Measurements from ENCODE around the gene NEDD4. TPM values are rescaled to one million over a fixed set of nuclear protein-coding genes. Genes with fewer than 3 reads are reported as not detected.

The NEDD4 gene
- 25.8 to 28.4 TPM (median 27.4 TPM) in 3 replicates for total RNA-seq
- long read RNA-seq, full-length matches to known transcripts, result 30 of 52 reads
- long read RNA-seq, partial matches to known transcripts, result 7 of 52 reads
- long read RNA-seq, other reads (novel, unspliced or antisense), result 15 of 52 reads

GRCh38 chr15:55993111-55993803, at the start of gene NEDD4:
Gene NEDD4, minus strand, starts transcription at chr15:55993612. Its CDS starts 57 bp downstream, at chr15:55993555.
- Mint-ChIP-seq H3K9me3 (ENCODE audit: low read depth) (no peaks in the 10 kb centered on the region), H3K4me1 (ENCODE audit: low read depth) (peaks cover 42% of the 10 kb centered on the region), H3K36me3 (ENCODE audit: low read depth) (no peaks in the 10 kb centered on the region), H3K4me3 (ENCODE audit: unreplicated experiment) (peak within 1 kb of the TSS; percentile 90), H3K27me3 (ENCODE audit: low read depth) (no peaks in the 10 kb centered on the region), H3K27ac (ENCODE audit: unreplicated experiment) (peak within 1 kb of the TSS; percentile 92)
- DNase-seq (ENCODE audit: low spot score), result peak; percentile 96
- TF ChIP-seq, protein P1, sequence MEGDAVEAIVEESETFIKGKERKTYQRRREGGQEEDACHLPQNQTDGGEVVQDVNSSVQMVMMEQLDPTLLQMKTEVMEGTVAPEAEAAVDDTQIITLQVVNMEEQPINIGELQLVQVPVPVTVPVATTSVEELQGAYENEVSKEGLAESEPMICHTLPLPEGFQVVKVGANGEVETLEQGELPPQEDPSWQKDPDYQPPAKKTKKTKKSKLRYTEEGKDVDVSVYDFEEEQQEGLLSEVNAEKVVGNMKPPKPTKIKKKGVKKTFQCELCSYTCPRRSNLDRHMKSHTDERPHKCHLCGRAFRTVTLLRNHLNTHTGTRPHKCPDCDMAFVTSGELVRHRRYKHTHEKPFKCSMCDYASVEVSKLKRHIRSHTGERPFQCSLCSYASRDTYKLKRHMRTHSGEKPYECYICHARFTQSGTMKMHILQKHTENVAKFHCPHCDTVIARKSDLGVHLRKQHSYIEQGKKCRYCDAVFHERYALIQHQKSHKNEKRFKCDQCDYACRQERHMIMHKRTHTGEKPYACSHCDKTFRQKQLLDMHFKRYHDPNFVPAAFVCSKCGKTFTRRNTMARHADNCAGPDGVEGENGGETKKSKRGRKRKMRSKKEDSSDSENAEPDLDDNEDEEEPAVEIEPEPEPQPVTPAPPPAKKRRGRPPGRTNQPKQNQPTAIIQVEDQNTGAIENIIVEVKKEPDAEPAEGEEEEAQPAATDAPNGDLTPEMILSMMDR (IDR thresholded peaks at IDR 0.05), result peak; percentile 69

- no peak overlapping the region for H3K4me3 Mint-ChIP-seq (ENCODE audit: unreplicated experiment)
- no peaks in the 10 kb centered on the region for H3K36me3 Mint-ChIP-seq (ENCODE audit: low read depth)
- TF ChIP-seq, protein P1 (IDR thresholded peaks at IDR 0.05), result no peak
- no peak for DNase-seq (ENCODE audit: low spot score)
- peaks cover 21% of the 10 kb centered on the region for H3K4me1 Mint-ChIP-seq (ENCODE audit: low read depth)
- peaks cover 5% of the 10 kb centered on the region for H3K9me3 Mint-ChIP-seq (ENCODE audit: low read depth)
- H3K27ac Mint-ChIP-seq (ENCODE audit: unreplicated experiment), result no peak overlapping the region
- no peaks in the 10 kb centered on the region for H3K27me3 Mint-ChIP-seq (ENCODE audit: low read depth)
Observed at GRCh38 chr15:56042498-56042897, 49.1 kb upstream of the NEDD4 start.

- Mint-ChIP-seq H3K27ac (ENCODE audit: unreplicated experiment) (no peak overlapping the region), H3K36me3 (ENCODE audit: low read depth) (no peaks in the 10 kb centered on the region), H3K4me3 (ENCODE audit: unreplicated experiment) (no peak overlapping the region), H3K27me3 (ENCODE audit: low read depth) (no peaks in the 10 kb centered on the region), H3K9me3 (ENCODE audit: low read depth) (peaks cover 5% of the 10 kb centered on the region), H3K4me1 (ENCODE audit: low read depth) (peaks cover 18% of the 10 kb centered on the region)
- no peak for DNase-seq (ENCODE audit: low spot score)
- TF ChIP-seq, protein P1 (IDR thresholded peaks at IDR 0.05), result no peak
Observed at GRCh38 chr15:56042031-56042430, 48.6 kb upstream of the NEDD4 start.

DNA sequence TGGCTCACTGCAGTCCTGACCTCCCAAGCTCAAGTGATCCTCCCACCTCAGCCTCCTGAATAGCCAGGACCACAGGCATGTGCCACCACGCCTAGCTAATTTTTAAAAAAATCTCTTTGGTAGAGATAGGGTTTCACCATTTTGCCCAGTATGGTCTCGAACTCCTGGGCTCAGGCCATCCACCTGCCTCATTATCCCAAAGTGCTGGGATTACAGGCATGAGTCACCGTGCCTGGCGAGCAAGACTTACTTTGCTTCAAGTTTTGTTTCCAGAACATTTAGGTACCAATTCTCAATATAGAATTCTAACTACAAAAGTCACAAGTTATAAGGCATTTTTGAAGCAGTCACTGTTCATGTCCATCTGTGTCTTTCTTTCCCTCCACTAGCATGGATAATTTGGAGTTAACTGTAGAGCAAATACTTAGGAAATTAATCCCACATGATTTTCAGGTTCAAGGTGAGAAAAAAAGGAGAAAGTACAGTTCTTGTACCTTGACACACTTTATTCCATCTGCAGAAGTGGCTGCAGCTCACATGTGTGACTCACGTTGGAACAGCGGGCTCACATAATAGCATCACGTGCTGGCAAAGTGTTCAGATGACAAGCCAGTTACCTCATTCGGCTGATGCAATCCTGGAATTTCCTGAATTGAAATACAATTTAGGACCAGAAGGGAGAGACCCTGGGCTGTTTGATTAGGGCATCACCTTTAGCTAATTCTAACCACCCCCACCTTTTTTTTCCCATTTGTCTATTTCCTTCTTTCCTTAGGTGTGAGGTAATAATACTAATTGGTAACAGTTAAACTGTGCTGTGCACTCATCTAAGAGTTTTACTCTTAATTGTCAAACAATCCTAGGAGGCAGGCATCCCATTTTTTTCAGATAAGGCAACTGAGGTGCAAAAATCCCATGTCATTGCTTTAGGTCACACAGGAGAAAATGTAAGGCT, 46.9 kb upstream of the NEDD4 start:
- H3K27me3 Mint-ChIP-seq (ENCODE audit: low read depth), result no peaks in the 10 kb centered on the region
- H3K4me1 Mint-ChIP-seq (ENCODE audit: low read depth), result peaks cover 18% of the 10 kb centered on the region
- H3K36me3 Mint-ChIP-seq (ENCODE audit: low read depth), result no peaks in the 10 kb centered on the region
- H3K27ac Mint-ChIP-seq (ENCODE audit: unreplicated experiment), result peak overlapping the region; percentile 96
- H3K4me3 Mint-ChIP-seq (ENCODE audit: unreplicated experiment), result no peak overlapping the region
- no peaks in the 10 kb centered on the region for H3K9me3 Mint-ChIP-seq (ENCODE audit: low read depth)
- TF ChIP-seq, protein P1 (IDR thresholded peaks at IDR 0.05), result peak; percentile 39
- DNase-seq (ENCODE audit: low spot score), result no peak

DNA sequence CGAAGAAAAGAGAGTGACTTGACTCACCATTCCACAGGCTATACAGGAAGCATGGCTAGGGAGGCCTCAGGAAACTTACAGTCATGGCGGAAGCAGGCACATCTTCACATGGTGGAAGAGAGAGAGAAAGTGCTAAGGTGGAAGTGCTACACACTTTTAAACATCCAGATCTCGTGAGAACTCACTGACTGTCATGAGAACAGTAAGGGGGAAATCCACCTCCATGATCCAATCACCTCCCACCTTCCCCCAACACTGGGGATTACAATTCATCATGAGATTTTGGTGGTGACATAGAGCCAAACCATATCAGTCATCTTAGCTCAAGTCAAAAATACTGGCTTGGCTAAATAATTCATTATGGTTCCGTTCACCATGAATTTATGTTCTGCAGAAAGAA, 45.3 kb upstream of the NEDD4 start:
- Mint-ChIP-seq H3K4me1 (ENCODE audit: low read depth) (peaks cover 18% of the 10 kb centered on the region), H3K4me3 (ENCODE audit: unreplicated experiment) (no peak overlapping the region), H3K36me3 (ENCODE audit: low read depth) (no peaks in the 10 kb centered on the region), H3K9me3 (ENCODE audit: low read depth) (no peaks in the 10 kb centered on the region), H3K27ac (ENCODE audit: unreplicated experiment) (no peak overlapping the region), H3K27me3 (ENCODE audit: low read depth) (no peaks in the 10 kb centered on the region)
- TF ChIP-seq, protein P1 (IDR thresholded peaks at IDR 0.05), result no peak
- DNase-seq (ENCODE audit: low spot score), result no peak

All from chondrocyte (in vitro differentiated cells).